ENCODE measurements around the gene RFX6.

RFX6 gene

DNA sequence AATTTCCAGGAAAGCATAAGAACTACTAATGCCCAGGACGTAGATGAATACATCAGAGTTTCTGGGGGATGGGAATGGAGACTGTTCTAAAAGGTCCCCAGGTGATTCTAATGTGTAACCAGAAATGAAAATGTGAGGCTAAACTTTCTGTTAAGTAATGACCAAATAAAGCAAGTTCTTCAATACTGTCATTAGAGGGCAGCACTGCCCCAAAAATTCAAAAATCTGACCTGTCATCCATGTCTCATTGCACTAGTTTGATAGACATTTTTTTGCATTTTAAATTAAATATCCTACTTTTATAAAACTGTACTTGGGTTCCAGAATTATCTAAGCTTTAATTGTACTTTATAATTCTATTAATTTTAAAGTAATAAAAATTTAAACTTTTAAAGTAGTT, 94.9 kb downstream of the RFX6 start:
- peak; percentile 76 for DNase-seq (ENCODE audit: low spot score)

GRCh38 chr6:116973976-116974375, 96.9 kb downstream of the RFX6 start:
- no peak for DNase-seq (ENCODE audit: low spot score)

- DNase-seq (ENCODE audit: low spot score), result no peak
These were observed 97.7 kb downstream of the RFX6 start for GRCh38 chr6:116974526-116975316.

- peak; percentile 30 for DNase-seq (ENCODE audit: low spot score)
These were observed 98.6 kb downstream of the RFX6 start for GRCh38 chr6:116975600-116975999.

- no peak for DNase-seq (ENCODE audit: low spot score)
These were observed 102.5 kb downstream of the RFX6 start for GRCh38 chr6:116979560-116979959.

Data from RKO (cell line).